Psoas muscle (tissue), 8 donors: ENCODE results near the gene NLE1. TPM values are rescaled to one million over a fixed set of nuclear protein-coding genes. Genes with fewer than 3 reads are reported as not detected.
"Not testable (repeated sequence)": the region's sequence is repeated elsewhere in the genome, so short reads cannot be mapped to it uniquely, and the experiment has no call there.

Experiments used
- ATAC-seq, 4 donors: fragments of 200-7000 bp; cut with Tn5 transposase; one replicate each; pipeline ENCODE4 v1.9.1; 2020; ENCODE audit warnings: moderate library complexity in 3 of 4, mild to moderate bottlenecking in 2 of 4
- DNase-seq, 2 donors: peaks; one replicate each; pipeline ENCODE4 v3.0.0-alpha.2; 2020
- H3K27ac ChIP-seq: fragments of 200-600 bp; one replicate; pipeline ENCODE4 v1.8.0; 2022
- H3K27me3 ChIP-seq, 3 donors: fragments of 200-600 bp in 1 of 3; one replicate each; pipeline versions ENCODE4 v1.6.1 to v1.8.0; 2013 to 2022; ENCODE audit warnings: low read length in 2 of 3, mild to moderate bottlenecking in 2 of 3, moderate library complexity in 1 of 3; ENCODE audit not compliant: insufficient read depth in 3 of 3
- H3K36me3 ChIP-seq, 2 donors: fragments of 200-600 bp in 1 of 2; one replicate each; pipeline versions ENCODE4 v1.6.1 to v1.8.0; 2013 to 2022; ENCODE audit warnings: low read depth in 1 of 2, mild to moderate bottlenecking in 1 of 2, moderate library complexity in 1 of 2; ENCODE audit not compliant: insufficient read depth in 1 of 2
- H3K4me1 ChIP-seq: fragments of 200-600 bp; one replicate; pipeline ENCODE4 v1.8.0; 2022
- H3K4me3 ChIP-seq: fragments of 200-600 bp; one replicate; pipeline ENCODE4 v1.8.0; 2022; ENCODE audit warnings: mild to moderate bottlenecking
- H3K9me3 ChIP-seq: fragments of 200-600 bp; one replicate; pipeline ENCODE4 v1.8.0; 2022
- WGBS, 3 donors: extraction: QIAGEN DNeasy Blood & Tissue Kit; methylation state at CpG; one replicate each; pipeline versions ENCODE4 v1.1.6 to v1.1.7; 2013; 5-methylcytosine and 5-hydroxymethylcytosine counted together
- intact Hi-C, 2 donors: fragments of 100-400 bp; cut with DNase I; formaldehyde crosslinking; loops; one replicate each; pipeline versions ENCODE4 v1.11.0 to v1.14.2; 2022
- polyA plus RNA-seq, 3 donors: library from polyadenylated mRNA; stranded (reverse); fragments of 200-250 nt; gene quantifications; one replicate each; pipeline ENCODE4 v1.2.3, GENCODE V29; 2013
- total RNA-seq, 4 donors: library from RNA; stranded (reverse); fragmentation: NEBNext Ultra II Directional in 2 of 4; extraction: Animal tissue kit (Norgen Biotek cat#: 25700) in 2 of 4; gene quantifications; one replicate each; pipeline versions ENCODE4 v1.2.1 to v1.2.4, GENCODE V29; 2021 to 2023
- TF ChIP-seq, protein P1 (sequence below): fragments of 200-600 bp; IDR thresholded peaks from one replicate; pipeline ENCODE4 v1.8.0; 2022; ENCODE audit warnings: antibody characterized with exemption
- donor health status: healthy with polysubstance abuse.
- donor health status: DM: no; HTN: no; CAD: no; lungs with moderate emphysema.
- donor health status: Bipolar disorder and iron deficiency.
- donor health status: healthy.
- donor health status: DM: yes; HTN: yes; CAD: no.
- donor health status: DM: no; HTN: no; CAD: no.
- donor health status: DM: no; HTN: no; CAD: no.
- donor health status: DM: yes; HTN: yes; CAD: no.

The NLE1 gene
- total and polyA plus RNA-seq, 7 donors, result 9.1 to 15.6 (median 10.4) TPM

DNA sequence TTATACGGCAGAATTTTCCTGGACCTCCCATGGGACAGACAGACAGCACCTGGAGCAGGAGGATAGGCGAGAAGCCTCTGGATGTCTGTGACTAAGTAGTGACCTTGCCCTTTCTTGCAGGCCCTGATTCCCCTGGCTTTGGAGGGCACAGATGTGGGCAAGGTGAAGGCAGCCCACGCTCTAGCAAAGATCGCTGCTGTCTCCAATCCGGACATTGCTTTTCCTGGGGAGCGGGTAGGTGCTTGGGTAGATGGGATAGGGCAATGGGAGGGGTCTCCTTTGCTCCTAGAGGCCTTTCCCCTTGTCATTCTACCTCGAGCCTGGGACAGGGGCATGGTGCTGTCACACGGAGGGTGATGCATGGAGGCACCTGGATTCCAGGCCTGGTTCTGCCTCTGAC lies 34.8 kb upstream of the NLE1 start:
- Histone ChIP-seq H3K9me3 (no peaks in the 10 kb centered on the region), H3K4me1 (no peaks in the 10 kb centered on the region), H3K27me3 (no peaks in the 10 kb centered on the region), H3K4me3 (no peak overlapping the region), H3K27ac (no peak overlapping the region), H3K36me3 (peaks cover 5 to 94% of the 10 kb centered on the region in 2 donors)
- intact Hi-C loops, result no loop called here
- WGBS, 3 donors, result 64 to 69% (median 68%) methylated on average over 8 of the region's 8 CpGs
- no peak for DNase-seq
- ATAC-seq, result no peak
- TF ChIP-seq, protein P1, sequence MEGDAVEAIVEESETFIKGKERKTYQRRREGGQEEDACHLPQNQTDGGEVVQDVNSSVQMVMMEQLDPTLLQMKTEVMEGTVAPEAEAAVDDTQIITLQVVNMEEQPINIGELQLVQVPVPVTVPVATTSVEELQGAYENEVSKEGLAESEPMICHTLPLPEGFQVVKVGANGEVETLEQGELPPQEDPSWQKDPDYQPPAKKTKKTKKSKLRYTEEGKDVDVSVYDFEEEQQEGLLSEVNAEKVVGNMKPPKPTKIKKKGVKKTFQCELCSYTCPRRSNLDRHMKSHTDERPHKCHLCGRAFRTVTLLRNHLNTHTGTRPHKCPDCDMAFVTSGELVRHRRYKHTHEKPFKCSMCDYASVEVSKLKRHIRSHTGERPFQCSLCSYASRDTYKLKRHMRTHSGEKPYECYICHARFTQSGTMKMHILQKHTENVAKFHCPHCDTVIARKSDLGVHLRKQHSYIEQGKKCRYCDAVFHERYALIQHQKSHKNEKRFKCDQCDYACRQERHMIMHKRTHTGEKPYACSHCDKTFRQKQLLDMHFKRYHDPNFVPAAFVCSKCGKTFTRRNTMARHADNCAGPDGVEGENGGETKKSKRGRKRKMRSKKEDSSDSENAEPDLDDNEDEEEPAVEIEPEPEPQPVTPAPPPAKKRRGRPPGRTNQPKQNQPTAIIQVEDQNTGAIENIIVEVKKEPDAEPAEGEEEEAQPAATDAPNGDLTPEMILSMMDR, result no peak

DNA sequence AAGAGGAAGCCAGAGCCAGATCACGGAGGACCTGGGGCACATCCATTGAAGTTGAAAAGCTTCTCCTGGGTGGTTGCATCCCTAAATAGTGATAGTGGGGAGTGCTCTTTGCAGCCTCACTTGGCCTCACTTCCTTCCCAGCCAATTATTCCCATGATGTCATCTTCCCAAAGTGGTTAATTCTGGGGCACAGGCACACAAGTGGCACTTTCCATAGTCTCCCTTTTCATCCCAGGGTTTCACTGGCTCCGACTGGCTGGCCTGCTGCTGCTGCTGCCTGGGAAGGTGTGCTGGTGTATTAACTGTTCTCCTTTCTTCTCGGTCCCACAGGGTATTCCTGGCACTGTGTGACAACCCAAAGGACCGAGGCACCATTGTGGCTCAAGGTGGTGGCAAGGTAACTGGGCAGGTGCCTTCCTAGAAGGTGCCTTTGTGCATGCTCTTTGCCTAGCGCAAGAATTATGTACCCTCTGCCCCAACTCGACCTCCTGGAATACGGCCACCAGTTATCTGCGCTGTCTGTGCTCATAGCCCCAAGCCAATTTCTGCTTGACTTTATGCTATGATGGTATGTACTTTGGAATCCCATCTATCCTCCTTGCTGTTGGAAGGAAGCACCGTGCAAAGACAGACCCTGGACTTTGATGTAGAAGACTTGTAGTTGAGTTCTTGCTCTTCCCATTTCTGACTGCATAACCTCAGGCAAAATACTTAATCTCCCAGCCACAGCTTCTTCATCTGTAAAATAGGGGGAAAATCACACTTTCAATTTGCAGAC lies 33.7 kb upstream of the NLE1 start:
- H3K4me1 ChIP-seq, result no peaks in the 10 kb centered on the region
- peaks cover 5 to 94% of the 10 kb centered on the region in 2 donors for H3K36me3 ChIP-seq
- H3K27ac ChIP-seq, result no peak overlapping the region
- TF ChIP-seq, protein P1, result no peak
- intact Hi-C loops, result no loop called here
- no peak for DNase-seq
- no peak overlapping the region for H3K4me3 ChIP-seq
- WGBS, 3 donors, result 69 to 71% (median 69%) methylated on average over 9 of the region's 9 CpGs
- no peaks in the 10 kb centered on the region for H3K9me3 ChIP-seq
- H3K27me3 ChIP-seq, result no peaks in the 10 kb centered on the region
- ATAC-seq, result peak in 1 of 4 donors; percentile 30

DNA sequence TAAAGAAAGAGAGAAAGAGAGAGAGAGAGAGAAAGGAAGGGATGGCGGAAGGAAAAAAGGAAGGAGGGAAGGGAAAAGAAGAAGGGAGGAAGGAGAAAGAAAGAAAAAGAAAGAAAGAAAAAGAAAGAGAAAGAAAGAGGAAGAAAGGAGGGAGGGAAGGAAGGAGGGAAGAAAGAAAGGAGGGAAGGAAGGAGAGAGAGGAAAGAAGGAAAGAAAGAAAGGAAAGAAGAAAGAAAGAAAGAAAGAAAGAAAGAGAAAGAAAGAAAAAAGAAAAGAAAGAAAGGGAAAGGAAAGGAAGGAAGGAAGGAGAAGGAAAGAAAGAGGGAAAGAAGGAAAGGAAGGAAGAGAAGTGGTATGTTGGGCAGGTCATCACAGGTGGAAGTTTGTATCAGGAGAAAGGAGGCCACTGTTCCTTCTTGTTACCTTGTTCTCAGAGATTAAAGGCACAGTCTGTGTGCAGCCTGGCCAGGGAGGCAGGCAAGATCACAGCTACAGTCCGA lies 32.8 kb upstream of the NLE1 start:
- Histone ChIP-seq H3K36me3 (peaks cover 5 to 94% of the 10 kb centered on the region in 2 donors), H3K4me3 (no peak overlapping the region), H3K4me1 (no peaks in the 10 kb centered on the region), H3K9me3 (no peaks in the 10 kb centered on the region), H3K27ac (no peak overlapping the region), H3K27me3 (no peaks in the 10 kb centered on the region)
- DNase-seq (no peak), ATAC-seq (no peak)
- WGBS, 3 donors, result 78 to 94% (median 79%) methylated on average over 2 of the region's 2 CpGs
- TF ChIP-seq, protein P1, result no peak
- intact Hi-C loops, result loop anchor here in 1 of 2 donors (5.0 kb wide), 1 partner anchor 357 kb away; no protein-coding TSS in a partner anchor

DNA sequence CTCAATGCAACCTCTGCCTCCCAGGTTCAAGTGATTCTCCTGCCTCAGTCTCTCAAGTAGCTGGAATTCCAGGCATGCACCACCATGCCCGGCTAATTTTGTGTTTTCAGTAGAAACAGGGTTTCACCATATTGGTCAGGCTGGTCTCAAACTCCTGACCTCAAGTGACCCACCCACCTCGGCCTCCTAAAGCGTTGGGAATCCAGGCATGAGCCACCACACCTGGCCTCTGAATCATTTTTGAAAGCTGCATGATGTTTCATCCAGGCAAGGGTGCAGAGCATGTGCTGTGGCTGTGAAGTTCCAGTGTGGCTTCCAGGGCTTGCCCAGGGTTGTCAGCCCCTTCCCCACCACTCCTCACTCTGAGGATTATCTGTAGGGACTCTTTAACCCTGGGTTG lies 30.2 kb upstream of the NLE1 start:
- DNase-seq, ATAC-seq, H3K27ac ChIP-seq, H3K27me3 ChIP-seq, H3K4me3 ChIP-seq, H3K4me1 ChIP-seq, H3K9me3 ChIP-seq: not testable (repeated sequence)
- 69 to 76% (median 70%) methylated on average over 3 of the region's 3 CpGs for WGBS, 3 donors
- intact Hi-C loops, result loop anchor here in 1 of 2 donors (5.0 kb wide), 1 partner anchor 360 kb away; no protein-coding TSS in a partner anchor
- H3K36me3 ChIP-seq, result peaks cover 5 to 98% of the 10 kb centered on the region in 2 donors

DNA sequence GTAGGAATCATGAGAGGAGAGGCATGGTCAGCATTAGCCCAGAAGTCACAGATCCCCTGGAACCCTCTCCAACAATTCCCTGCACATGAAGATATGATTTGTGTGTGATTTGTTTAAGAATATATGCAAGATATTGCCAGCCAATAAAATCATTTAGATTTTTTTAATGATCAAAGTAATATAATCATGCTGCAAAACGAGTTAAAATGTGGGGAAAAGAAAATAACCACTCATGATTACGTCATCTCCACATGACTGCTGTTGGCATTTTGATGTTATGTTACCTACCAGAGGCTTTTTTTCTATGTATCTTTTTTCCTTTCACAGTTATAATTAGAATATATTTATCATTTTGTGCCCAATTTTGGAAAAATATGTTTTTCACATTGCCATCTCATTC lies 29.7 kb upstream of the NLE1 start:
- Histone ChIP-seq H3K4me1 (no peaks in the 10 kb centered on the region), H3K27ac (no peak overlapping the region), H3K36me3 (peaks cover 5 to 98% of the 10 kb centered on the region in 2 donors), H3K27me3 (no peaks in the 10 kb centered on the region), H3K9me3 (no peaks in the 10 kb centered on the region), H3K4me3 (no peak overlapping the region)
- DNase-seq, result no peak
- 59 to 65% (median 59%) methylated on average over 2 of the region's 2 CpGs for WGBS, 3 donors
- TF ChIP-seq, protein P1, result no peak
- intact Hi-C loops, result loop anchor here in 1 of 2 donors (5.0 kb wide), 1 partner anchor 360 kb away; no protein-coding TSS in a partner anchor
- no peak for ATAC-seq
